GM12878 (cell line): ENCODE results near the gene ARAF. TPM values are rescaled to one million over a fixed set of nuclear protein-coding genes. Genes with fewer than 3 reads are reported as not detected.

Source experiments
- ATAC-seq: fragments of 200-7000 bp; cut with Tn5 transposase; 3 replicates; pipeline ENCODE4 v1.9.1; 2020; ENCODE audit warnings: mild to moderate bottlenecking, moderate library complexity
- BruUV-seq: library from RNA; stranded (reverse); fragments of 400-500 nt; replicated peaks from 2 replicates; lab custom pipeline; 2021; lab: Mats Ljungman, UMichigan
- CTCF ChIA-PET: fragments of 300-600 bp; sonication (Branson Sonifier 250); formaldehyde crosslinking; extraction: SDS; loops from one replicate; lab custom pipeline; 2021; ENCODE audit warnings: inconsistent platforms; lab: Yijun Ruan, JAX
- POLR2A ChIA-PET: fragments of 350-600 bp; formaldehyde crosslinking; extraction: SDS; loops from one replicate; lab custom pipeline; 2021; ENCODE audit warnings: inconsistent platforms; lab: Charles Lee
- RAD21 ChIA-PET: fragments of 300-600 bp; sonication (Branson Sonifier 250); formaldehyde crosslinking; loops from one replicate; lab custom pipeline; 2023; ENCODE audit warnings: antibody characterized with exemption; ENCODE audit not compliant: unreplicated experiment; lab: Charles Lee
- SMC1A ChIA-PET: fragments of 300-600 bp; sonication (Branson Sonifier 250); formaldehyde crosslinking; loops from one replicate; lab custom pipeline; 2023; ENCODE audit not compliant: unreplicated experiment, uncharacterized antibody; lab: Charles Lee
- DNase-seq: peaks from one replicate; pipeline ENCODE4 v3.0.0-alpha.2; 2011; ENCODE audit warnings: low read depth, low spot score
- FAIRE-seq: peaks from 3 replicates; lab custom pipeline; 2011; peaks lifted over from hg19 to GRCh38; lab: Jason Lieb, UNC
- H2AFZ ChIP-seq: 2 replicates; pipeline ENCODE4 v1.6.0; 2011; ENCODE audit warnings: low read depth, low read length, control low read depth; ENCODE audit not compliant: control insufficient read depth
- H3K27ac ChIP-seq: 2 replicates; pipeline ENCODE4 v1.5.1; 2011; ENCODE audit warnings: control low read depth; ENCODE audit not compliant: control insufficient read depth, insufficient read depth
- H3K27me3 ChIP-seq, 2 experiments: replicated peaks in 1 of 2; 2 replicates each; pipeline versions ENCODE4 v1.6.0 to v1.6.1; 2011; ENCODE audit warnings: low read length in 1 of 2; ENCODE audit not compliant: control insufficient read depth in 2 of 2, insufficient read depth in 2 of 2
- H3K36me3 ChIP-seq, 2 experiments: 2 replicates each; pipeline ENCODE4 v1.5.1; 2011; ENCODE audit warnings: low read length in 1 of 2; ENCODE audit not compliant: control insufficient read depth in 2 of 2, insufficient read depth in 2 of 2
- H3K4me1 ChIP-seq: 2 replicates; pipeline ENCODE4 v1.6.1; 2011; ENCODE audit warnings: mild to moderate bottlenecking, low read length, moderate library complexity, mixed read lengths; ENCODE audit not compliant: control insufficient read depth, insufficient read depth
- H3K4me2 ChIP-seq: 2 replicates; pipeline ENCODE4 v1.6.0; 2011; ENCODE audit warnings: control low read depth; ENCODE audit not compliant: control insufficient read depth, insufficient read depth
- H3K4me3 ChIP-seq: fragments of 200-600 bp; sonication (generic); 2 replicates; pipeline ENCODE4 v1.5.1; 2016
- H3K79me2 ChIP-seq: 2 replicates; pipeline ENCODE4 v1.6.0; 2011; ENCODE audit warnings: low read length; ENCODE audit not compliant: control insufficient read depth, insufficient read depth
- H3K9ac ChIP-seq: 2 replicates; pipeline ENCODE4 v1.8.0; 2011; ENCODE audit warnings: low read length, control low read depth, mixed read lengths; ENCODE audit not compliant: control insufficient read depth, insufficient read depth
- H3K9me3 ChIP-seq: replicated peaks from 3 replicates; pipeline ENCODE4 v1.5.1; 2011; ENCODE audit warnings: mild to moderate bottlenecking, low read length; ENCODE audit not compliant: control insufficient read depth, insufficient read depth
- H4K20me1 ChIP-seq: 2 replicates; pipeline ENCODE4 v1.6.0; 2011; ENCODE audit not compliant: control insufficient read depth, insufficient read depth
- BCL3 ChIP-seq: IDR thresholded peaks from 2 replicates; pipeline ENCODE4 v1.6.1; 2011; ENCODE audit warnings: borderline replicate concordance, low read depth, mild to moderate bottlenecking, moderate library complexity, low read length; ENCODE audit not compliant: insufficient read depth, poor library complexity, severe bottlenecking
- EGR1 ChIP-seq, 2 experiments: IDR thresholded peaks; 1 replicate in 1 of 2; 2 replicates in 1 of 2; pipeline ENCODE4 v1.6.1; 2011 to 2012; ENCODE audit warnings: low read depth in 2 of 2, low read length in 2 of 2, borderline replicate concordance in 1 of 2, mild to moderate bottlenecking in 1 of 2, moderate library complexity in 1 of 2
- EP300 ChIP-seq, 2 experiments: fragments of 150-350 bp in 1 of 2; IDR thresholded peaks; 2 replicates each; pipeline ENCODE4 v1.6.1; 2011 to 2012; ENCODE audit warnings: low read depth in 2 of 2, low read length in 2 of 2, borderline replicate concordance in 1 of 2, improper control_type of control experiment in 1 of 2, inconsistent platforms in 1 of 2; ENCODE audit not compliant: control insufficient read depth in 1 of 2
- NFIC ChIP-seq: IDR thresholded peaks from 2 replicates; pipeline ENCODE4 v1.6.1; 2012; ENCODE audit warnings: low read depth, mild to moderate bottlenecking, inconsistent platforms, low read length, moderate library complexity
- ZBTB4 ChIP-seq: fragments of 450-650 bp; formaldehyde crosslinking; IDR thresholded peaks from 2 replicates; pipeline ENCODE4 v1.4.0; 2022; ENCODE audit warnings: mild to moderate bottlenecking, moderate library complexity
- WGBS: methylation state at CpG from one replicate; pipeline ENCODE4 v1.1.6; 2016; ENCODE audit warnings: low lambda C conversion rate; ENCODE audit not compliant: insufficient replicate concordance, insufficient coverage; ENCODE audit errors: missing lambda C conversion rate; 5-methylcytosine and 5-hydroxymethylcytosine counted together
- in situ Hi-C: fragments of 300-500 bp; cut with MboI; formaldehyde crosslinking; loops from 9 replicates; pipeline ENCODE4 v1.14.3; 2018; ENCODE audit warnings: mixed read lengths
- intact Hi-C: fragments of 100-400 bp; cut with micrococcal nuclease; formaldehyde crosslinking; loops from one replicate; pipeline ENCODE4 v1.14.2; 2022; ENCODE audit not compliant: unreplicated experiment
- polyA plus RNA-seq, 11 experiments: library from polyadenylated mRNA; depleted of rRNA in 4 of 11; unstranded in 6 of 11; stranded (reverse) in 5 of 11; fragments of >200 nt; fragmentation: Nextera tagmentation in 4 of 11; fragmentation: Illumina TruSeq in 1 of 11; extraction: Ambion mirVana in 4 of 11; extraction: Trizol in 1 of 11; gene quantifications; 1 replicate in 1 of 11; 2 replicates in 10 of 11; pipeline versions ENCODE4 v1.2.1 to v1.2.3, GENCODE V29; 2011 to 2016; ENCODE audit warnings: inconsistent platforms in 2 of 11, missing spikeins in 2 of 11, low read depth in 1 of 11
- total RNA-seq, 4 experiments: library from RNA; depleted of rRNA in 3 of 4; stranded (reverse); fragments of >200 nt in 3 of 4; fragmentation: Illumina TruSeq in 1 of 4; extraction: Trizol in 1 of 4; gene quantifications; 2 replicates each; pipeline versions ENCODE4 v1.2.1 to v1.2.3, GENCODE V29; 2013 to 2021

Gene ARAF
- total and polyA plus RNA-seq, 10 of the 15 experiments (the other 5 are each of a cell fraction or from before 2014, with no cell fraction given): 5.0 to 79.2 (median 39.1) TPM

- TF ChIP-seq ZBTB4 (no peak), EGR1 (IDR thresholded peaks at IDR 0.05; ENCODE audit: borderline replicate concordance in 1 of 2, low read depth in 2 of 2, low read length in 2 of 2) (no peak)
Observed at GRCh38 chrX:47613082-47613481, 52.1 kb downstream of the ARAF start (continued).

- POLR2A ChIA-PET: no interaction called here
- DNase-seq: no peak
- H3K79me2 ChIP-seq: no peaks in the 10 kb centered on the region
Observed at GRCh38 chrX:47614618-47615017, 53.6 kb downstream of the ARAF start.

More at GRCh38 chrX:47614618-47615017, 53.6 kb downstream of the ARAF start:
- no peak for FAIRE-seq
- Histone ChIP-seq H3K4me1 (no peaks in the 10 kb centered on the region), H3K9me3 (no peaks in the 10 kb centered on the region), H3K4me3 (no peak overlapping the region), H2AFZ (no peak overlapping the region), H3K9ac (no peak overlapping the region), H3K36me3 (no peaks in the 10 kb centered on the region)
- no TSS peak for BruUV-seq
- in situ Hi-C loops: no loop called here
- intact Hi-C loops: no loop called here
- TF ChIP-seq NFIC (no peak), BCL3 (no peak), EP300 (IDR thresholded peaks at IDR 0.05; ENCODE audit: borderline replicate concordance in 1 of 2, control insufficient read depth in 1 of 2, low read depth in 2 of 2, low read length in 2 of 2) (no peak)
- TF ChIP-seq, all 136 proteins: peak for 0
- CTCF ChIA-PET: no interaction called here
- no peaks in the 10 kb centered on the region for H3K27me3 ChIP-seq
- RAD21 ChIA-PET: no interaction called here
- ATAC-seq: no peak
- WGBS: 37% methylated on average over 5 of the region's 5 CpGs
- SMC1A ChIA-PET: interaction anchor here (0.9 kb wide), 1 partner anchor 59 kb away, joined by 4 read pairs; no protein-coding TSS in a partner anchor
- no peak overlapping the region for H3K4me2 ChIP-seq
- H3K27ac ChIP-seq: no peak overlapping the region
- H4K20me1 ChIP-seq: no peaks in the 10 kb centered on the region; the same call in 1 of the 2 replicates
